Effector memory CD4-positive, alpha-beta T cell (primary cell): Measurements from ENCODE around the gene SEMA3E.

Source experiments
- DNase-seq, 3 donors: peaks; one replicate each; pipeline ENCODE4 v3.0.0-alpha.2; 2020
- H3K27ac ChIP-seq: 2 replicates; pipeline ENCODE4 v1.7.0; 2013; ENCODE audit warnings: mild to moderate bottlenecking, low read length, moderate library complexity; ENCODE audit not compliant: insufficient read depth, poor library complexity, severe bottlenecking
- H3K27me3 ChIP-seq: replicated peaks from 2 replicates; pipeline ENCODE4 v1.7.0; 2013; ENCODE audit warnings: mild to moderate bottlenecking, low read length; ENCODE audit not compliant: insufficient read depth, control insufficient read depth, poor library complexity, severe bottlenecking
- H3K36me3 ChIP-seq: 2 replicates; pipeline ENCODE4 v1.7.0; 2013; ENCODE audit warnings: mild to moderate bottlenecking, low read length, moderate library complexity; ENCODE audit not compliant: control insufficient read depth, insufficient read depth
- H3K4me1 ChIP-seq: 2 replicates; pipeline ENCODE4 v1.7.0; 2013; ENCODE audit warnings: low read length, mild to moderate bottlenecking; ENCODE audit not compliant: control insufficient read depth, insufficient read depth, poor library complexity, severe bottlenecking
- H3K4me3 ChIP-seq: 2 replicates; pipeline ENCODE4 v1.7.0; 2013; ENCODE audit warnings: low read length, low read depth, mild to moderate bottlenecking; ENCODE audit not compliant: insufficient read depth, poor library complexity, severe bottlenecking
- H3K9me3 ChIP-seq: 2 replicates; pipeline ENCODE4 v1.7.0; 2013; ENCODE audit warnings: mild to moderate bottlenecking, low read length, moderate library complexity; ENCODE audit not compliant: control insufficient read depth

SEMA3E gene

DNA sequence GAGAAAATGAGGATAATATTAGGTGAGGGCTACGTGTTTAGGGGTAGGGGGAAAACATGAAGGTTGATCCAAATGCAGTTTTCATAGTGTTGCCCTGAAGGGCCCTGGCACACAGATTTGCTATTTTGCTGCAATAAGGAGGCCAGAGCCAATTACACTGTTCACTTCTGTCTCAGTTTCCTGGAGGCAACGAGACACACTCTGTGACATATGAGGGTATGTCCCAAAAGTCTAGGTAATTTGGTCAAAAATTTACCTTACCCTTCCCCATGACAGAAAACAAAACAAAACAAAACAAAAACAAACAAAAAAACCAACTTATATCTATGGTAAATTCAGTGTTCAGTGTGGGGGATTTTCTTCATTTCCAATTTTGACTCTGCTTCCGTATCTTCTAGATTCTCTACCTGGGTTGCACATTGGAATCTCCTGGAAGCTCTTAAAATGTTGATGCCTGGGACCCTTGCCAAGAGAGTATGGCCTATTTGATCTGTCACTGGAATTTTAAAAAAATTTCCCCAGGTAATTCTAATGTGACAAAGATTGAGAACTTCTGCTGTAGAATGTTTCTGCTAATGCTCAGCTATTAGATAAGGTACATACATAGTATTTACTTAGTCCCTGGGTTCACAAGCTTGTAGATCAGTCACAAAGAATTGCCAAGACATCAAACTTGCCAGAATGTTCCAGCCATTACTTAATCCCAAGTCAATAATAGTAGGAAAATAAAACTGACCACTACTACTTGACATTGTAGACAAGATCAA, 139.5 kb downstream of the SEMA3E start:
- no peak overlapping the region for H3K4me3 ChIP-seq
- no peaks in the 10 kb centered on the region for H3K36me3 ChIP-seq
- no peaks in the 10 kb centered on the region for H3K4me1 ChIP-seq
- H3K27me3 ChIP-seq = no peaks in the 10 kb centered on the region
- H3K27ac ChIP-seq = no peak overlapping the region
- no peak for DNase-seq
- H3K9me3 ChIP-seq = no peaks in the 10 kb centered on the region

DNA sequence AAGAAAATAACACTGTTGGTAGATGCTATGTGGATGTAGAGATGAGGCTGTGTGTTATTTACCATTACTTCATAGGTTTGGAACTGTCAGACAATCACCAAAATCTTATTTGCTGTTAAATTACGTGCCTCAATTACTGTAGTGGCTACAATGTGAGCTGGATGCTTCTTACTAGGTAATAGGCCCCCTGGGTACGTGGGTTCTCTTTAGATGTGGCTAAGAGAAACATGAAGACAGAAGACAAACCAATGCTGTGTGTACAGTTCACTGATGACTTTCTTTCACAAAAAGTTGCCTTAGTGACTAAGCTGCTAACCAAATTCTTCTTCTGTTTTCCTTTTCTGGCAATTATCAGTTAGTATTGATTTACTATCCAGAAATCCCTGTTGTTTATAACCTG, 144.6 kb downstream of the SEMA3E start:
- no peaks in the 10 kb centered on the region for H3K36me3 ChIP-seq
- no peaks in the 10 kb centered on the region for H3K9me3 ChIP-seq
- no peaks in the 10 kb centered on the region for H3K4me1 ChIP-seq
- no peak overlapping the region for H3K4me3 ChIP-seq
- DNase-seq = no peak
- no peaks in the 10 kb centered on the region for H3K27me3 ChIP-seq
- no peak overlapping the region for H3K27ac ChIP-seq

DNA sequence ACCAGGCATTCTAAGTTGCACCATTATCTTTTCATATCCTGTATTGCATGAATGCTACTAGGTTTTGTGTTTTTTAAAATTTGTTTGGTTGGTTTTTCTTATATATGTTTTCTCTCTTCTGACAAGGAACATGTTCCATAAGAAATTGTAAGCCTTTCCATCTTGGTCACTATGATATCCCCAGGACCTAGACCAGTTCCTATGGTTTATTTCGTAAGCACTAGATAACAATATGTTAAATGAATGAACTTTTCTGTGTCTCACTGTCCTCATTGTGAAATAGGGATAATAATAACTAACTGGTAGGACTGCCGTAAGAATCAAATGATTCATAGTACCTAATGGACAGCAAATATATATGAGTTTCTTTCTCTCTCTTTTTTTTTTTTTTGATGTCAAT, 146.3 kb downstream of the SEMA3E start:
- Histone ChIP-seq H3K27me3 (no peaks in the 10 kb centered on the region), H3K9me3 (no peaks in the 10 kb centered on the region), H3K27ac (no peak overlapping the region), H3K36me3 (no peaks in the 10 kb centered on the region), H3K4me3 (no peak overlapping the region), H3K4me1 (no peaks in the 10 kb centered on the region)
- DNase-seq = no peak

DNA sequence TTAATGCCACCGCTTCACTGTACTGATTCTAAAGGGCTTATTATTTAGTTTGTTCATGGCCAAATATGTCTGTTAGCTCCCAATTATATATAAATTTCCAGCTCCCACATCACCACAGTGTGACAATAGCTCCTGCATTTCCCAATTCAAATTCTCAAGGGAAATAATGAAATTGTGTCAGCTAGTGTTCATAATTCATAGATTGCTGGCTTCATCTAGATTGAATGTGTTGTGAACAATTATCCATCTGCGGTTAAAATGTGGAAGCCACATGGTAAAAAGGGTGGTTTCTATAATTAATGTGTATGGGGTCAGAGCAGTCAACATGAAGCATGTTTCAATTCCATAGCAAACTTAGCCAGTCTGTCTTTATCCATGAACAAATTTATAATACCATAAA, 154.3 kb downstream of the SEMA3E start:
- no peaks in the 10 kb centered on the region for H3K9me3 ChIP-seq
- H3K27me3 ChIP-seq = no peaks in the 10 kb centered on the region
- no peaks in the 10 kb centered on the region for H3K36me3 ChIP-seq
- H3K4me3 ChIP-seq = no peak overlapping the region
- H3K27ac ChIP-seq = no peak overlapping the region
- no peaks in the 10 kb centered on the region for H3K4me1 ChIP-seq
- DNase-seq = no peak

DNA sequence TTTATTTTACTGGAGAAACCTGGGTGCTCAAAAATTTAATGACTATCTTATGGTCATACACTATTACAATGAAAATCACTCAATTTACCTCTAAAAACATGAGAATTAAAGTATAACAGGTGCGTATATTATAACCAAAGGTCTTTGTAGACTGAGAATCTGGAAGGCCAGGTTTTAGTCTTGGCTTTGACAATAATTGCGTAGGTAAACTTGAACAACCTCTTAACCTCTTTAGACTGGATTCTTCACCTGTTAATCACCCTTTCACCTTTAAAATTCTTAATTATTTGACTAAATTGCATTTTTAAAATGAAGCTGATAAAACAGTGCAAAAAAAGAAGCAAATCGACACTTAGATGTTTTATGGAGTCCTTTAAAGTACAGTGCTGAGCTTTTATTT, 156.1 kb downstream of the SEMA3E start:
- no peaks in the 10 kb centered on the region for H3K36me3 ChIP-seq
- no peaks in the 10 kb centered on the region for H3K4me1 ChIP-seq
- H3K27ac ChIP-seq = no peak overlapping the region
- DNase-seq = no peak
- no peak overlapping the region for H3K4me3 ChIP-seq
- no peaks in the 10 kb centered on the region for H3K9me3 ChIP-seq
- no peaks in the 10 kb centered on the region for H3K27me3 ChIP-seq

DNA sequence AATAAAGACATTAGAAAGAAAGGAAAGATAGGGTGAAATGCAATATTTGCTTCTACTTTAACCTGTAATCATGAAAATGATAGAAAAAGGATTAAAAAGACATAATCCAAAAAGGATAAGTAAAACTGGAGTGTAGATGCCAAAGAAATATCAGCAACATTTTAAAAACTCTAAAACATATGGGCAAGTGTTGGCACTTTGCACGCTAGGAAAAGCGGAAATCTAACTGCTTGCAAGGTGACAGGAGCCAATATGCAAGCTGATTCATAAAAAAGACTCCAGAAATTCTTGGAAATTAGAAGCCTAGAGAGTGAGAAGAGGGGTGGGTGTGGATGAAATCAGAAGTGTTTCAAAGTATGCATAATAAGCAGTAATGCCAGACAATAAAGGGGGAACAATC, 161.1 kb downstream of the SEMA3E start:
- H3K4me3 ChIP-seq = no peak overlapping the region
- no peaks in the 10 kb centered on the region for H3K36me3 ChIP-seq
- no peaks in the 10 kb centered on the region for H3K9me3 ChIP-seq
- no peaks in the 10 kb centered on the region for H3K4me1 ChIP-seq
- H3K27me3 ChIP-seq = no peaks in the 10 kb centered on the region
- no peak for DNase-seq
- H3K27ac ChIP-seq = no peak overlapping the region

DNA sequence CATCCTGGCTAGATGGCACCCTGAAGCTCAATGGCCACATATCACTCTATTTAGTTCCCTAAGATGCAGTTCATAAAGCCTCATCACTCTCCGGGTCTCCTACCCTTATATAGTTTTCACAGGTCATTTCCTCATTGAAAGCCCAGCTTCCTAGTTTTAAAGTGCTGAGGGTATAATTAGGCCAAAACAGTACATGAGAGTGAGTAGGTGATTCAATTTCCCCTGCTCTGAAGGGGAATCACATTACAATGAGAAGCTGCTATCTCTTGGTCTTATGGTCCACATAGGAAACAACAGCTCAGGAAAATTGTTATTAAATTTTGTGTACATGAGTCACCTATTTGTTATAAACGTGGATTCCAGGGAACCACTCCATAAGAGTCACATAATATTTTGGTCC, 162.0 kb downstream of the SEMA3E start:
- H3K4me3 ChIP-seq = no peak overlapping the region
- DNase-seq = no peak

DNA sequence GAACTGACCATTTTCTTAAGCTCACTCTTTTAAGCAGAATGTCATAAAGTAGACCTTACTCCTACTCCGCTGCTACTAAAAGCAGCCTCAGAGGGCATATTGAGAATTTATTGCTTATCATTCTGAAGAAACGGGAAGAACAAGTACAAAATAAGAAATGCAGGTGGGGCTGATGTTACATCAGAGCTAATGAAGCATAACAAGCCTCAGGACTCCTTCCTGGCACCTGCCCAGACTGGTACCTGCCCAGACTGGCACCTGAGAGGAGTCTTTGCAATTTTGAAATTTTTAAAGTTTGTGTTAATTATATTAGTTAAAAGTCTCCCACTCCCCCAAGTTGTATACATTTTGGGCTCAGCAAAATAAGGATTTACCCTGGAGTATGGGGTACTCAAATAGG, 162.4 kb downstream of the SEMA3E start:
- no peaks in the 10 kb centered on the region for H3K27me3 ChIP-seq
- H3K9me3 ChIP-seq = no peaks in the 10 kb centered on the region
- H3K27ac ChIP-seq = no peak overlapping the region
- no peak overlapping the region for H3K4me3 ChIP-seq
- H3K36me3 ChIP-seq = no peaks in the 10 kb centered on the region
- no peaks in the 10 kb centered on the region for H3K4me1 ChIP-seq
- no peak for DNase-seq

More for the DNA sequence above, 162.0 kb downstream of the SEMA3E start:
- Histone ChIP-seq H3K9me3 (no peaks in the 10 kb centered on the region), H3K27me3 (no peaks in the 10 kb centered on the region), H3K4me1 (no peaks in the 10 kb centered on the region), H3K36me3 (no peaks in the 10 kb centered on the region), H3K27ac (no peak overlapping the region)

DNA sequence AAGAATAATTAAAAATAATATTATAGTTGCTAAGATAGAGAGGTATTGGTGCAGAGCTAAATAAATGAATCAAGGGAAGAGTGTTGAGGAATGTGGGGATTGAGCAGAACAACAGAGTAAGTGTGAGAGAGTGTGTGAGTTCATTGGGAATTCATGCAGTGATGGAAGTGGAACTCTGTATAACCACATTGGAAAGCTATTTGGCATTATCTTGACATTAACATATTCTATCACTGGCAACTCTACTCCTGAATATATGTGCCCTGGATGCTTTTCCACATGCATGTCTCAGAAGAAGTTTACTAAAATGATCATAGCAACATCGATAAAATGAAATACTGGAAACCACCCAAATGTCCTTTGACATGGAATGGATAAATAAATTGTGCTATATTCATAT, 164.1 kb downstream of the SEMA3E start:
- Histone ChIP-seq H3K4me1 (no peaks in the 10 kb centered on the region), H3K36me3 (no peaks in the 10 kb centered on the region), H3K9me3 (no peaks in the 10 kb centered on the region), H3K27me3 (no peaks in the 10 kb centered on the region), H3K27ac (no peak overlapping the region), H3K4me3 (no peak overlapping the region)
- no peak for DNase-seq

DNA sequence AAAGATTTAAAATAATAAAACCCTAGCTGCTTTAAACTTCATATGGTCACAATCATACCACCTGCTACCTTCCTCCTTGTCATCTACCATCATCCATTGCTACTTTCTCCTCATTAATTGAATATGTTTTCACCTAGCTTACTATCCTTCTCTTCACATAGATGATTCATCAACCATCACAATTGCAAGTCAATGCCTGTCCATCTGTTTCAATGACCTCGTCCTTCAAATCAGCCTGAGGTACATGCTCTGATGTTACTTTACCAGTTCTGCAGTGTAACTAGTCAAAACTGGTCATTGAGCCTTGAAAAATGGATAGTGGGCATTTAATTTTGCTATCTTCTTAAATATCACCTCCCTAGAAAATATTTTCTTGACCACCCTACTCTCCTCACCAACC, 164.7 kb downstream of the SEMA3E start:
- no peaks in the 10 kb centered on the region for H3K9me3 ChIP-seq
- no peak for DNase-seq
- no peak overlapping the region for H3K4me3 ChIP-seq
- no peaks in the 10 kb centered on the region for H3K27me3 ChIP-seq
- H3K27ac ChIP-seq = no peak overlapping the region
- H3K36me3 ChIP-seq = no peaks in the 10 kb centered on the region
- no peaks in the 10 kb centered on the region for H3K4me1 ChIP-seq
